IMR-90 (cell line): ENCODE results near the gene CNTRL.

Experiments
- BHLHE40 ChIP-seq: fragments of 150-350 bp; IDR thresholded peaks from 2 replicates; pipeline ENCODE4 v1.6.1; 2016; ENCODE audit warnings: mild to moderate bottlenecking, low read depth, low read length
- RAD21 ChIP-seq: IDR thresholded peaks from 2 replicates; pipeline ENCODE4 v1.6.1; 2012; ENCODE audit warnings: low read length, improper control_type of control experiment
- TF ChIP-seq, protein P1 (sequence below): conservative IDR thresholded peaks from 2 replicates; pipeline ENCODE4 v1.5.1; 2012; ENCODE audit warnings: mild to moderate bottlenecking, low read depth, low read length, improper control_type of control experiment

DNA sequence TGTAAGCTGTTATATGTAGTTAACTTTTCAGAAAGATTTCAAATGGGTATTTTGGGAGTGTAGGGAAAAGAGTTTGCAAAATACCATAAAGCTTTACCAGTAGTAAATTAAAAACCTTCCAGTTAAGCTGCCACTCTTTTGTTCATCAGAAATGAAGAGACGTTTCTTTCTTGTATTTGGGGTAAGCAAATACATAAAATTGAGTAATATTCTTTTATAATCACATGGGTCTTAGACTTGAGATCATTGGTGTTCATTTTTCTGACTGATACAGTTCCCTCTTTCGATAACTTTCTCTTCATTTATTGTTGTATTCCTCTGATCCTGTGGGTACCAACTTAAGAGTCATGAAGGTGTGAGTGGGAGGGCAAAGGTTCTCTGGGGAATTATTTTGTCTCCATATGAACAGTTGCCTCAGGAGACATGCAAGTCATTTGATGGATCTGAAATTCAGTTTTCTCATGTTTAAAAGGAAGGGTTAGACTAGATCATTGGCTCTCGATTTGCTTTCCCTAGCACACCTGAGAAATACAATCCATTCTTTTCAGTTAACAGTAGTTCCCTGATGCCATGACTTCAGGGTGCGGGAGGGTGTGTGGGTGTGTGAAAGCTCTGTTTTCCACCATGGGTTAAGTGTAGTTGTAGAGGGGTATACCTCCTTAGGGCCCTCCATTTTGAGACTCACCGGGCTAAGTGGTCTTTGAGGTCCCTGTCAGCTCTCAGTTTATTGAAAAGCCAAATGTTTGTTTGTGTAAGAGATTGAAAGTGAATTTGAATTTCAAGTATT is 47.7 kb downstream of the CNTRL start:
- TF ChIP-seq BHLHE40 (no peak), RAD21 (no peak)
- TF ChIP-seq, protein P1, sequence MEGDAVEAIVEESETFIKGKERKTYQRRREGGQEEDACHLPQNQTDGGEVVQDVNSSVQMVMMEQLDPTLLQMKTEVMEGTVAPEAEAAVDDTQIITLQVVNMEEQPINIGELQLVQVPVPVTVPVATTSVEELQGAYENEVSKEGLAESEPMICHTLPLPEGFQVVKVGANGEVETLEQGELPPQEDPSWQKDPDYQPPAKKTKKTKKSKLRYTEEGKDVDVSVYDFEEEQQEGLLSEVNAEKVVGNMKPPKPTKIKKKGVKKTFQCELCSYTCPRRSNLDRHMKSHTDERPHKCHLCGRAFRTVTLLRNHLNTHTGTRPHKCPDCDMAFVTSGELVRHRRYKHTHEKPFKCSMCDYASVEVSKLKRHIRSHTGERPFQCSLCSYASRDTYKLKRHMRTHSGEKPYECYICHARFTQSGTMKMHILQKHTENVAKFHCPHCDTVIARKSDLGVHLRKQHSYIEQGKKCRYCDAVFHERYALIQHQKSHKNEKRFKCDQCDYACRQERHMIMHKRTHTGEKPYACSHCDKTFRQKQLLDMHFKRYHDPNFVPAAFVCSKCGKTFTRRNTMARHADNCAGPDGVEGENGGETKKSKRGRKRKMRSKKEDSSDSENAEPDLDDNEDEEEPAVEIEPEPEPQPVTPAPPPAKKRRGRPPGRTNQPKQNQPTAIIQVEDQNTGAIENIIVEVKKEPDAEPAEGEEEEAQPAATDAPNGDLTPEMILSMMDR = no peak
